Mucosa of rectum (tissue), 2 donors: ENCODE data around the gene MT1M.

Experiments used
- H3K27ac ChIP-seq, 2 donors: one replicate each; pipeline ENCODE4 v1.7.0; 2013; ENCODE audit warnings: inconsistent platforms in 2 of 2, low read depth in 2 of 2, low read length in 2 of 2
- H3K27me3 ChIP-seq, 2 donors: one replicate each; pipeline ENCODE4 v1.7.0; 2013; ENCODE audit warnings: low read length in 2 of 2; ENCODE audit not compliant: control insufficient read depth in 2 of 2, insufficient read depth in 2 of 2
- H3K36me3 ChIP-seq, 2 donors: one replicate each; pipeline ENCODE4 v1.7.0; 2013; ENCODE audit warnings: low read length in 2 of 2; ENCODE audit not compliant: control insufficient read depth in 2 of 2, insufficient read depth in 2 of 2
- H3K4me1 ChIP-seq, 2 donors: one replicate each; pipeline ENCODE4 v1.7.0; 2013; ENCODE audit warnings: low read length in 2 of 2, mild to moderate bottlenecking in 1 of 2; ENCODE audit not compliant: control insufficient read depth in 2 of 2, insufficient read depth in 2 of 2
- H3K4me3 ChIP-seq, 2 donors: one replicate each; pipeline ENCODE4 v1.7.0; 2013; ENCODE audit warnings: low read length in 2 of 2
- H3K9ac ChIP-seq, 2 donors: one replicate each; pipeline ENCODE4 v1.7.0; 2013; ENCODE audit warnings: low read length in 2 of 2, low read depth in 1 of 2, mild to moderate bottlenecking in 1 of 2
- H3K9me3 ChIP-seq, 2 donors: one replicate each; pipeline ENCODE4 v1.7.0; 2013; ENCODE audit warnings: low read length in 2 of 2; ENCODE audit not compliant: control insufficient read depth in 2 of 2
- donor health status: healthy.
- donor health status: Normal muscosa, but diverticular disease.

MT1M gene

DNA sequence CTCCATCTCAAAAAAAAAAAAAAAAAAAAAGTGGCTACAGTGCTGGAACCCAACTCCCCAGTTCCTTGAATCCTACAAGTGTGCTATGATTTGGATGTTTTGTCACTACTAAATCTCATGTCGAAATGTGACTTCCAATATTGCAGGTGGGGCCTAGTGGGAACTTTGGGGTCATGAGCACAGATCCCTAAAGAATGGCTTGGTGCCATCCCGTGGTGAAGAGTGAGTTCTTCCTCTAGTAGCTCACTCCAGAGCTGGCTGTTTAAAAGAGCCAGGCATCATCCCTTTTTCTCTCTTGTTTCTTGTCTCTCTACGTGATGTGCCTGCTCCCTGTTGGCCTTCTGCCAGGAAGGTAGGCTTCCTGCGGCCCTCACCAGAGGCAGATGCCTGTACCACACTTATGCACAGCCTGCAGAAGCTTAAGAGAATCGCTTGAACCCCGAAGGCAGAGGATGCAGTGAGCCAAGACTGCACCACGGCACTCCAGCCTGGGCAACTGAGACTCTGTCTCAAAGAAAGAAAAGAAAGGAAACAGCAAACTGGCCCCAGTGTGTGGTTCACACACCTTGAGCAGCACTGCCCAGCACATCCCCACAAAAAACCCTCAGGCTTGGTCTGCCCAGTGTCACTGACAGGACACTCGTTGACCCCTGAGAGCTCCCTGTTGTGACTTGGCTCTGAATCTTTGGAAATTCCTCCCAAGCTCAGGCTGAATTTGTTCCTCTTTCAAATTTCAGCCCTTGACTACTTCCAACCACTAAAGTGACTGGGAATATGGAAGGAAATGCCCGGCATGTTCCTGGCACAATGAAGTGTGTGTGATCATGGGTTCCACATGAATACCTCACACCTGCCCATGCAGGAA lies 3.7 kb upstream of the MT1M start:
- Histone ChIP-seq H3K27ac (no peak overlapping the region), H3K4me3 (no peak overlapping the region), H3K9me3 (no peaks in the 10 kb centered on the region), H3K27me3 (peaks cover 7% of the 10 kb centered on the region in 2 donors), H3K36me3 (no peaks in the 10 kb centered on the region), H3K4me1 (peaks cover 5 to 28% of the 10 kb centered on the region in 2 donors), H3K9ac (no peak overlapping the region)

DNA sequence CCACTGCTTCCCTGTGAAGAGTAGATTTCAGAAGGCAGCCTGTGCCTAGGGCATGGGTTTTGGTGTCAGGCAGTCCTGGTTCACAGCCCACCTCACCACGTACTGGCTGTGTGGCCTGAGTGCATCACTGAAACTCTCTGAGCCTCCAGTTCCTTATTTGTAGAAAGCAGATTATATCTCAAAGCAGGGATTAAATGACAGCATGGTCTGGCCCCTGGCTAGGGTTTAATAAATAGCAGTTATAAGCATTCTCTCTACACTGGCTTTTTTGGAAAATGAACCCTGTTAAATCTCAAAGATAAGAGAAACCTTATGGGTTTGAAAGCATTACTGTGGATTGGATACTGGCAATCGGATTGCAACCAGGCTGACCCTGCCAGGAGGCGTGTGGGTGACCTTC lies 2.9 kb upstream of the MT1M start:
- no peaks in the 10 kb centered on the region for H3K36me3 ChIP-seq
- H3K9ac ChIP-seq, result no peak overlapping the region
- peaks cover 7 to 9% of the 10 kb centered on the region in 2 donors for H3K27me3 ChIP-seq
- H3K9me3 ChIP-seq, result no peaks in the 10 kb centered on the region
- no peak overlapping the region for H3K4me3 ChIP-seq
- no peak overlapping the region for H3K27ac ChIP-seq
- peaks cover 5 to 28% of the 10 kb centered on the region in 2 donors for H3K4me1 ChIP-seq

DNA sequence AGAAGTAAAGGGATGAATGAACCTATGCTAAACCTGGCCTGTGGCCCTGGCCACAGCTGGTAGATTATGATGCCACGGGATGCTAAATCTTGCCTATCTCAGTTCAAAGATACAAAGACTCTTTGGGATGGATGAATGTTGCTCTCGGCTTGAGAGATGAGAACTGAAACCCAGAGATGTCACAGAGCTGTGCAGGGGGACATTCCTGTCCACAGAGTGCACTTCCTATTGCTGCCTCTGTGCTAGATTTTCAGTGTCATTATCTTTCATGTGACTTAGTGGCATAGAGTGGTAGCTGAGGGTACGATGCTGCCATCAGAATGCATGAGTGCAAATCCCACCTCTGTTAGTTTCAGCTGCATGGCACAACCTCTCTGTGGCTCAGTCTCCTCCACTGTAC lies 2.3 kb upstream of the MT1M start:
- Histone ChIP-seq H3K36me3 (no peaks in the 10 kb centered on the region), H3K4me3 (no peak overlapping the region), H3K27ac (no peak overlapping the region), H3K9ac (no peak overlapping the region), H3K27me3 (peaks cover 11 to 15% of the 10 kb centered on the region in 2 donors), H3K4me1 (peaks cover 5 to 24% of the 10 kb centered on the region in 2 donors), H3K9me3 (no peaks in the 10 kb centered on the region)

DNA sequence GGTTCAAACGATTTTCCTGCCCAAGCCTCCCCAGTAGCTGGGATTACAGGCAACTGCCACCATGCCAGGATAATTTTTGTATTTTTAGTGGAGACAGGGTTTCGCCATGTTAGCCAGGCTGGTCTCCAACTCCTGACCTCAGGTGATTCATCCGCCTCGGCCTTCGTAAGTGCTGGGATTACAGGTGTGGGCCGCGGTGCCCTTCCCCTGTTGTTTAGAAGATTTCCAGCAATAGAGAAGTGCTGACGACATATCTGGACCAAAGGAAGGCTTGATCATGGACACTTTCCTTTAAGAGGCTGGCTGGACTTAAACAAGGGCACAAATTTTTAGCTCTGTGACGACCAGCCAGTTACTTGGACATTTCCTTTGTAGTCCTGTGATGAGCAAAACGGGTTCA lies 1.3 kb upstream of the MT1M start:
- Histone ChIP-seq H3K27me3 (peaks cover 14 to 25% of the 10 kb centered on the region in 2 donors), H3K27ac (no peak overlapping the region), H3K4me3 (no peak overlapping the region), H3K9me3 (no peaks in the 10 kb centered on the region), H3K4me1 (peaks cover 5 to 16% of the 10 kb centered on the region in 2 donors), H3K9ac (no peak overlapping the region), H3K36me3 (no peaks in the 10 kb centered on the region)

DNA sequence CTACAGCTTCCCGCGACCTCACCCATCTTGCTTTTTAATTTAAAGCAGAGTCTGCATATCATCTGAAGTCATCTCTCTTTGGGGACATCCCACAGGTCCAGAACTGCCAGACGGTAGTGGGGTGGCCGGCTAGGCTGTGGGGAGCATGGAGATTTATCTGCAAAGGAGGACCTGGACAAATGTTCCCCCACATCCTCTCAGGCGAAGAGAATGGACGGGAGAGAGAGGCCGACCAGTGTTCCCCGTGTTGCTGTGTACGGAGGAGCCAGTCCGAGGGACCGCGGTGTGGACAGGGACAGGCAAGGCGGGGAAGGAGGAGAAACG lies 665 bp upstream of the MT1M start:
- Histone ChIP-seq H3K9ac (peak overlapping the region; percentile 83 to 86), H3K27me3 (peaks cover 14 to 26% of the 10 kb centered on the region in 2 donors), H3K27ac (peak overlapping the region; percentile 74 to 80), H3K4me3 (peak overlapping the region; percentile 75 to 79), H3K4me1 (peaks cover 3 to 11% of the 10 kb centered on the region in 2 donors), H3K36me3 (no peaks in the 10 kb centered on the region), H3K9me3 (no peaks in the 10 kb centered on the region)

DNA sequence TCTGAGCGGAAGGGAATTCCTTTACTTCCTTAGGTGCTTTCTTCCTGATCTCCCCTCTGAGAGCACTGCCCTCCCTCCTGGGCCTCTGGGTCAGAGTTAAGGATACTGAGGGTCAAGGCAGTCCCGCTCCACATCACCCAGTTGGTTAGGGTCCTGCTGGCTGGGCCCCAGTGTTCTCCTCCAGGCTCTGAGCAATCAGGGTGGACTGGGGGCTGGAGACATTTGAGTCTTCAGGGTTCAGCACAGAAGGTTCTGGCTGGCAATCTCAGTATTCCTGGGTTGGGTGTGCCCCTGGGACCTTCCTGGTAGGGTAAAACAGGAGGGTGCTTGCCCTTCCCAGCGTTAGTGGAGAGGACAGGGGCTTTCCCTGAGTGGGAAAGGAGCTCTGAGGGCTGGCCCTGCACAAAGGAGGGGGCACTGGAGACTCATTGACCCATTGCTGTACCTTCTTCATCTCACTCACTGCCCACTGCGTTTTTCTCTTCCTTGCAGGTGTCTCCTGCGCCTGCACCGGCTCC lies 448 bp downstream of the MT1M start:
- Histone ChIP-seq H3K9ac (peak overlapping the region; percentile 83 to 86), H3K4me1 (peaks cover 5 to 9% of the 10 kb centered on the region in 2 donors), H3K27ac (peak overlapping the region; percentile 74 to 80), H3K36me3 (no peaks in the 10 kb centered on the region), H3K27me3 (peaks cover 24 to 33% of the 10 kb centered on the region in 2 donors), H3K9me3 (no peaks in the 10 kb centered on the region), H3K4me3 (peak overlapping the region; percentile 75 to 79)

DNA sequence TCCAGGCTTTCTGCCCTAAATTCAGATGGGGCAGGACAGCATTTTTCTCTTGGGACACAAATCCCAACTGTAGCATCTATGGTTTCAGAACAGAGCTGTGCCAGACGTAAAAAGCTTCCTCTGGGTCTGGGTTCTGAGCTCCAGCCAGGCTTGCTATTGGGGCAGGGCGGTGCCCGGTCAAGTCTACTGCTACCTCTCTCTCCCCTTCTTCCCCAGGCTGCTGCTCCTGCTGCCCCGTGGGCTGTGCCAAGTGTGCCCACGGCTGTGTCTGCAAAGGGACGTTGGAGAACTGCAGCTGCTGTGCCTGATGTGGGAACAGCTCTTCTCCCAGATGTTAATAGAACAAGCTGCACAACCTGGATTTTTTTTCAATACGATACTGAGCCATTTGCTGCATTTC lies 1.1 kb downstream of the MT1M start:
- peak overlapping the region in 1 of 2 donors; percentile 86 for H3K9ac ChIP-seq
- peaks cover 10 to 13% of the 10 kb centered on the region in 2 donors for H3K4me1 ChIP-seq
- H3K36me3 ChIP-seq, result no peaks in the 10 kb centered on the region
- H3K27me3 ChIP-seq, result peaks cover 26 to 35% of the 10 kb centered on the region in 2 donors
- peak overlapping the region; percentile 75 to 79 for H3K4me3 ChIP-seq
- H3K9me3 ChIP-seq, result no peaks in the 10 kb centered on the region
- H3K27ac ChIP-seq, result no peak overlapping the region

DNA sequence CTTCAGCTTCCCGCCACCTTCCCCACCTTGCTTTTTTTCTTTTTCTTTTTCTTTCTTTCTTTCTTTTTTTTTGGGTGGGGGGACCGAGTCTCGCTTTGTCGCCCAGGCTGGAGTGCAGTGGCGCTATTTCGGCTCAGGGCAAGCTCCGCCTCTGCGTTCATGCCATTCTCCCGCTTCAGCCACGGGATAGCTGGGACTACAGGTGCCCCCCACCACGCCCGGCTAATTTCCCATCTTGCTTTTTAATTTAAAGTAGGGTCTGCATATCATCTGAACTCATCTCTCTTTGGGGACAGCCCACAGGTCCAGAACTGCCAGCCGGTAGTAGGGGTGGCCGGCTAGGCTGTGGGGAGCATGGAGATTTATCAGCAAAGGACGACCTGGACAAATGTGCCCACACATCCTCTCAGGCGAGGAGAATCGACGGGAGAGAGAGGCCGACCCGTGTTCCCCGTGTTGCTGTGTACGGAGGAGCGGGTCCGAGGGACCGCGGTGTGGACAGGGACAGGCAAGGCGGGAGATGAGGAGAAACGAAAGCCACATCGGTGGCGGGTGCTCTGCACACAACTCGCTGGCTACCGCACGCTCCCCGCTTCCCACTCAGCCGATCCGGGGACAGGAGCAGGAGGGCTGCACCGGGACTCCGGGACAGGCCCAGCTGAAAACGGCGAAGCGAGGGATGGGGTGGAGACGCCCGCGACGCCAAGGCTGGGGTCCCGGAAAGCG lies 2.4 kb downstream of the MT1M start:
- Histone ChIP-seq H3K9me3 (no peaks in the 10 kb centered on the region), H3K4me1 (peaks cover 16 to 18% of the 10 kb centered on the region in 2 donors), H3K9ac (no peak overlapping the region), H3K36me3 (no peaks in the 10 kb centered on the region), H3K27me3 (peaks cover 29 to 35% of the 10 kb centered on the region in 2 donors), H3K4me3 (peak overlapping the region in 1 of 2 donors; percentile 26), H3K27ac (no peak overlapping the region)

DNA sequence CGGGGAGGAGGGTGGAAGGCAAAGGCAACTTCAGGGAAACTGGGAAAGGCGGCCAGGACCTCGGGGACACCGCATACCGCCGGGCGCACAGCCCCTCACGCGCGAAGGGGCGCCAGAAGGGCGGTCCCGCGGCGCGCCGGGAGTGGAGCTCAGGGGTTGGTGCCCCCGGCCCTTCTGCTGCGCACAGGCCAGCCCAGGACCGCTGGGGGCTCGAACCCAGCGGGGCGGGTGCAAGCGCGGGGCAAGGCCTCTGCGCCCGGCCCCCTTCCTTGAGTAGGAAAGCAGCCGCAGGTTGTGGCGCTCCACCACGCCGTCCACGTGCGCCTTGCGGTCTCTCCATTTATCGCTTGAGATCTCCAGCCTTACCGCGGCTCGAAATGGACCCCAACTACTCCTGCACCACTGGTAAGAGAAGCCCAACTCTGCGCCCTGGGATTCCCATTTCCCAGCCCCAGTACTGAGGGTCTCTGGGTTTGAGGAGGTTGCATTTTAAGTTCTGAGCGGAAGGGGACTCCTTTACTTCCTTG lies 3.0 kb downstream of the MT1M start:
- Histone ChIP-seq H3K4me3 (peak overlapping the region in 1 of 2 donors; percentile 26), H3K9me3 (no peaks in the 10 kb centered on the region), H3K27me3 (peaks cover 29 to 35% of the 10 kb centered on the region in 2 donors), H3K36me3 (no peaks in the 10 kb centered on the region), H3K27ac (no peak overlapping the region), H3K4me1 (peaks cover 16 to 18% of the 10 kb centered on the region in 2 donors), H3K9ac (no peak overlapping the region)
